Measurements from ENCODE around the gene BBS1.

DNA sequence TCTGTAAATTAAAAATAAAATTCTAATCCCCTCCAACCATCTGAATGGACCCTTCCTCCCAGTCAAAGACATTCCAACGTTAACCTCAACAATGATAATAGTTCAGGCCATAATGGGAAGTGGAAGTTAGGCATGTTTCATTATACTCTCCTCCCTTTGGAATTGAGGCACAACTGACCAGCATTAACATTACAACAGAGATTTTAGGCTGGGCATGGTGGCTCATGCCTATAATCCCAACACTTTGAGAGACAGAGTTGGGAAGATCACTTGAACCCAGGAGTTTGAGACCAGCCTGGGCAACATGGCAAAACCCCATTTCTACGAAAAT, 60.4 kb downstream of the BBS1 start:
- TF ChIP-seq POLR2A (IDR thresholded peaks at IDR 0.05; ENCODE audit: low read depth, low read length): no peak
- no peak for TF ChIP-seq POLR2AphosphoS5 (IDR thresholded peaks at IDR 0.05; ENCODE audit: low read depth, low read length)

Measured in GM12892 (cell line).